GM19240 (cell line): ENCODE results near the gene PAPSS2.

Experiments
- DNase-seq: peaks from one replicate; pipeline ENCODE4 v3.0.0; 2011; ENCODE audit warnings: low spot score; ENCODE audit not compliant: insufficient read length

The PAPSS2 gene

DNA sequence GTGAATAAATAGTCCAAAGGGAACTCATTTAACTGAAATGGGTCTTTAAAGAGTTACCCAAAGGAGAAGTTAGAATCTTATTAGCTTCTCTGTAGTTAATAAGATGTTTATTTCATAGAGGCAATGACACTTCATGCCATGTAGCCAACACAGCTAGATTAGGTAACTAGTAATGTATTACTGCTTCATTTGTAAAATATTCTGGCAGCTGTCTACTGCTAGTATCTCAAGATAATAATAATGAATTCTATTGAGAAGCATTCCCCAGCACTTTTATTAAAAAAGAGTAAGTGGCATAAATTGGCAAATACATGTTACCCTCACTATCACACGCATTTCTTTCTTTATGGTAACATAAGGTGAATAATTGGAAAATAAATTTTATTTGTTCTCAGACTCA lies 10.1 kb downstream of the PAPSS2 start:
- no peak for DNase-seq

DNA sequence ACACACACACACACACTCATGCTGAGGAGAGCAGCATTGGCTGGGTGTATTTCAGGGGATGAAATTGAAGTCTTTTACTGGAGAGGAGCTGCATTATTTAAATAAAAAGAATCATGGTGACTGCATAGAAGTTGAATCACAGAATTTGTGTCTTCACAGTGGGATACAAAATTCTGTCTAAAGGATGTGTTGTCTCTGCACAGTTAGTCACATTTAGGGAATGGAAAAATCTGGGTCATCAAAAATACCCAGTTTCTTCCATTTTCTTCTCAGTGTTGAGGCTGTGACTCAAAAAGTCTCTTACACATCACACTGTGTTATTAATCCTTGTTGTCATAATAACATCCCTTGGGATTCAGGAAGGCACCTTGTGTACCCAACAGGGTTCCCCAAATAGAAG lies 10.9 kb downstream of the PAPSS2 start:
- no peak for DNase-seq

DNA sequence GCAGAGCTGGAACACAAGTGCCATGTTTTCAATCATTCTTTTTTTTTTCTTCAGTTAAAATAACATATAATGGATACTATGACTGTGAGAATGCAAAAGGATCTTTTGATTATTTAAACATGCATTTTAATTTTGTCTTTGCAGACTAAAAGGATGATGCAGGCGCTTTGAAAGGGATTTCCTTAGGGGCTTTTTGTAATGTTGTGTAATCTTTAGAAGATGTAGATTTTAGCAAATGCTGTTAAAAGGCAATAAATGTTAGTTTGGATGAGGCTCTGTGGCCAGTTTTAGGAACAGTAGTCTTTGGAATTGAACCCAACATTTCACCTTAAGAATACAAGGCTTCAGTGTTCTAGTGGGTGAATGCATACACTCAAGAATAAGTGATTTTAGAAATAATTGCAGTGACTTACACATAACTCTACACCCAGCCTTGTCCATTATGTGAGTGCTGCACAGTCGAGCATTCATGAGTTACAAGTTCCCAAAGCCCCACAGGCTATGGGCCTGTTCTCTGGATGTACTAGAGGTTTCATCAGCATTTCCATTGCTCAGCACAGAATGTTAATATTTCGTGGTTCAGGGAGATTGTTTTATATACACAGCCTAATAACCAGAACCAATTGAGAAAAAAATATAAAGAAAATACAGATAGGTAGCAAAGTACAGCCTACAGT lies 11.6 kb downstream of the PAPSS2 start:
- DNase-seq = no peak

DNA sequence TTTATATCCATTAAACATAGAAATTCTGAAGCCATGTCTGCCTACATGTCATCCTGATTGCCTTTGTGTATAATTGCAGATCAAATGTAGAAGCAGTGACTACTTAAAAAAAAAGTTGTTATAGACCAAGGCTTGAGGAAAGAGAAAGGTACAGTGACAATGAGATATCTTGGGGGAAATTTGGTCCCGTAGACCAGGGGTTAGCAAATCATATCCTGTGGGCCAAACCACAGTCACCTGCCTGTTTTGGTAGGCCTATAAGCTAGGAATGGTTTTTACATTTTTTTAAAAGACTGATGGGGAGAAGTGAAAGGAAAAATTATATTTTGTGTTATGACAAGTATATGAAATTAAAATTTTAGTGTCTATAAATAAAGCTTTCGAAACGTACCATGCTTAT lies 12.9 kb downstream of the PAPSS2 start:
- no peak for DNase-seq

DNA sequence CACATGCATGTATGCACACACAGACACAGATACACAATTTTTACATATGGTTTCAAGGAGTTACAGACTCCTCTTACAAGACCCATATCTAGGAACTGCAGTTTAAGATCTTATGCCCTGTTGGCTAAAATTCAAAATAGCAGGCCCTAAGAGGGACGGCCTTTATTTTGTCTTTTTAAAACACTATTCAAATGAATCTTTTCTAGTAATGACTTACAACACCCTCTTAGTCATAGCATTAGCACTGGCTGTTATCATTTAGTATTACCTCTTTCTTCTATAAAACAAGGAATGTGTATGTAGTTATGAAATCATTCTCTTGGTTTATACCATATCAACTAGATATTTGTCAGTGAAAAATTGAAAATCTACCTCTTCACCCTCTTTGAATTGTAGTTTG lies 15.3 kb downstream of the PAPSS2 start:
- no peak for DNase-seq

DNA sequence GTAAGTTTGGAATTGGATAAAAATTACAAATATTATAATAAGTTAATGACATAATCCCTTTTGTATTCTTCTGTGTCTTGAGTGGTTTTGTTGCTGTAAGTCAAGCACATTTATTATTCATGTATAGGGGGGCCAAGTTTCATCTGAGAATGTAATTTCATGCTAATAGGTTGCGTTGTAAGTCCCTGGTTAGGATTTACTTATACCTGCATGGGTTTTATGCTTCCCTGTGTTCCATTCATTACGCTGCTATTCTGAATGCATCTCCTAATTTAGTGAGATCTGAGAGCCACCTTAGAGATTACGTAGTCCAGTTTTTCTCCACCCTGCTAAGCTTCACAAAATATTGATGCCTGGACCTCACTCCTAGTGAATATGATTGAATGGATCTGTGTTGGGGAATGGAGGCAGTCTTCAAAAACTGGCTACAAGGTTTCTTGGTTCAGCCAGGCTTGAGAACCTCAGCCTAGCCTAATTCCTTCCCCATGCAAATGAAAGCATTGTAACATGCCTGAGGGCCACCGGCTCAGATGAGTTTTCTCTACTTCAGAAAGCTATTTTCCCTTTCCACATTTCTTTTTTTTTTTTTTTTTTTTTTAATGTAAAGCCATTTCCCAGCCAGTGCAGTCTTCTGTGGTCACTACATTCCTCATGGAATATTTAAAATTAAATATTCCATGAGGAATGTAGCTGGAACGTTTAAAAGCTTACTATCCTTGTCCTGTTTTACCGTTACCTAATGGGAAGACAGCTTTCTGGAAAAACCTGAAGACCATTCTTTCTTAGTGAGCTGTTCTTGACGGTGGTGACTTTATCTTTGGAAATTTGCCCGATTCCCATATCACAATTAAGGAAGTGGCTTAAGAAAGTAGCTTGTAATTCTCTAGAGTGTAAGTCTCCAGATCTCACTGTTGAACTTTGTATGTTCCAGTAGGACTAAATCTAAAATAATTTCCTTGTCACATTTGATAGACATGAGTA lies 16.0 kb downstream of the PAPSS2 start:
- DNase-seq = no peak

DNA sequence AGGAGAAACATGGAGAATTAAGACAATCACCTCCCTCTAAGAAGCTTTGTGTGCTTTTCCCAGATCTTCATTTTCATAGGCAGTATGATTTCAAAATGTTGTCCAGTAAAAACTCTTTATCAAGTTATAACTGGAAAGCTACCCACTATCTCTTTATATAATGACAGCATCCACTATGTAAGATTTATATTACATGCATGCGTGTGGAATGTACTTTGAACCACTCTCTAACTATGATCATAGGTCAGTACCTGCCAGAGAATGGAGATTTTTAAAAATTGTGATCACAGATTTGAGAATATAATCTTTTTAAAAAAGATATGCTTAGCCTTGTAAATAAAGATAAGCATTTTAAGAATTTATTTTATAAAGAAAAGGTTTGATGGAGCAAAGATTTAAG lies 17.9 kb downstream of the PAPSS2 start:
- DNase-seq = no peak

DNA sequence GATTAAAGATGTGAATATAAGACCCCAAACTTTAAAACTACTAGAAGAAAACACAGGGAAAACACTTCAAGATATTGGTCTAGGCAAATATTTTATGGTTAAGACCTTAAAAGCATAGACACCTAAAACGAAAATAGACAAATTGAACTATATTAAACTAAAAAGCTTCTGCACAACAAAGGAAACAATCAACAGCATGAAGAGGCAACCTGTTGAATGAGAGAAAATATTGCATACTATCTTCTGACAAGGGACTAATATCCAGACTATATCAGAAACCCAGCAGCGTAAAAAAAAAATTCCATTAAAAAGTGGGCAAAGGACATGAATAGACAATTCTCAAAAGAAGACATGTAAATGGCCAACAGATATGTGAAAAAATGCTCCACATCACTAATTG lies 18.6 kb downstream of the PAPSS2 start:
- no peak for DNase-seq

DNA sequence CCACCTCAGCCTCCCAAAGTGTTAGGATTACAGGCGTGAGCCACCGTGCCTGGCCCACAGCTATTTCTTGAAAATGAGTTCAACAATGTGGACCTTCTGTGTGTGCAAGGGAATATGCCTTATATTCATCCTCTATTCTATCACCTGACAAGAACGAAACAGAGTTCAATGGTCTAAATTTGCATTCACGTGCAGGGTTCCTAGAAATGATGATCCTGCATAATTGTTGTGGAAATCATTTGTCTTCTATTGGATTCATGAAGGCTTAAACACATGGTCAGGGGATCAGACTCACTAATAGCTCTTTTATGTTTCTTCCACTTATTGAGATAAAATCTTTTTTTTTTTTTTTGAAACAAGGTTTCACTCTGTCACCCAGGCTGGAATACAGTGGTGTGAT lies 23.7 kb downstream of the PAPSS2 start:
- no peak for DNase-seq

DNA sequence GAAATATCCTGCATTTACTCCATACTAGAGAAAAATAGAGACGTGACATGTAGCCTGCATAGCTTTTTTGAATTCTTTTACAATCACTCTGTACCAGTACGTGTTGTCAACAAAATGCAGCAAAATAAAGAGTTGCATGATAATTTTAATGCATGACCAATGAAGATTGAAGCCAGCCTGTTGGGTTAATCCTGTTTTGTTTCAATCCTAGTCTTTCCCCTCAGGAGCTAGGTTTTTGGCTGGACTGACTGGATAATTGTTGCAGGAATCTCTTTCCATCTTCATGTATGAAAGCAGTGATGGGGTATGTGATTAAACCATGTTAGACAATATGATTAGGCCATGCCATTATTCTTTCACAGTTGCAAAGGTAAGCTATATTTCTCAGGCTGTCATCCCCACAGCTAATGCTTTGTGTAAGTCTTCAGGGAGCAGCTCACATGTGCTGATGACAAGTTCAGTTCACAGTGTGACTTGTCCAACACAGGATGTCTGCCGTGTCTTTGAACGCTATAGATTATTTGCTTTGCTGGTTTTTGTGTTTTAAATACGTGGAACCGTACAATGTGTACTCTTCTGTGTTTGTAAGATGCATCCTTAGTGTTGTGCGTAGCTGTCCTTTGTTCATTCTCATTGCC lies 24.4 kb downstream of the PAPSS2 start:
- DNase-seq = no peak

DNA sequence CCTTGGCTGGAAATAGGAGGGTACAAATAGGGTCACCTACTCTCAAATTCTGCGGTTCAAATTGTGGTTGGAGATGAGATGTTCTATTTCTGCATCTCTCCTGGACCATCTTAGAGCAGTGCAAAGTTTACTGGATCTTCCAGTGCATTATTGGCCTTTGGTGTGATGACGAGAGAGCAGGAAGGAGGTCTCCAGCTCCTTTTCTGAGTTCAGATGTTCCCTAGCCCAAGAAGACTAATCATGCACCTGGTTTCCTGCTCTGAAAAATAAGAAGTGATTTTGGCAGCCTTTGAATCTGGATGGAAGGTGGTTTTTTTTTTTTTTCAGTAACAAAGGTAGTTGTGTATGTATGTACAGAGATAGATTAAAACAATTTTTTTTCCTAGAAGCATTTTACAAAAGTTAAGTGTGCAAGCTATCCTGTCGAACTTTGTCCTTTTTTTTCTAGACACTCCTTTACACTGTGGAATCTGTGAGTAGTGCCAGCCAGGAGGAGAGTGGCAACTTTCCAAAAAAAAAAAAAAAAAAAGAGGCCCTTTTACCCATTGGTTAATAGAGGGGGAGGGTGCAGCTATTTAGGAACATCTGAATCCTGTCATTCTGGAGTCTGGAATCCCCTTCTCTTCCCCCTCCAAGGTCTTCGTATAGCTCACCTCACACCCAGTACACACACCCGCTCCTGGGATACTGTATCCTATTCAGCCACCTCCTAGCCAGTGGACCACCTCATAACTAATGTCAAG lies 26.3 kb downstream of the PAPSS2 start:
- DNase-seq = no peak

DNA sequence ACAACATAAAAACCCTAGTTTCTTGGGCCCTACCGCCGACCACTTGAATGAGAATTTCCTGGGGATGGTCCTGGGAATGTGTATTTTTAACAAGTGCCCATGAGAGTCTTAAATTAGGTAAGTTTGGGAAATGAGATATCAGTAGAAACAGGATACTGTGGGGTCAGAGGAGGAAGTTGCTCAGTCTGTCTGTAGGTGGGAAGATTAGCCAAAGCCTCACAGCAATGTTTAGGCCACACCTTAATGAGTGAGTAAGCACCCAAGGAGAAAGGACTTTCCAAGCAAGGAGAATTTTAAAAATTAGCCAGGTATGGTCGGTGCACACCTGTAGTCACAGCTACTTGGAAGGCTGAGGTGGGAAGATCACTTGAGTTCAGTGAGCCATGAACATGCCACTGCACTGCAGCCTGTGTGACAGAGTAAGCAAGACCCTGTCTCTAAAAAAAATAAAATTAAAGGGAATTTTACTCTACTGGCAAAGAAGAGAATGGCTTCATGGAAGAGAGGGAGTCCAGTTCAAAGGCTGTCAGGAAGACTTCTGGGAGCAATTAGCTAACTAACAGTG lies 31.9 kb downstream of the PAPSS2 start:
- no peak for DNase-seq

DNA sequence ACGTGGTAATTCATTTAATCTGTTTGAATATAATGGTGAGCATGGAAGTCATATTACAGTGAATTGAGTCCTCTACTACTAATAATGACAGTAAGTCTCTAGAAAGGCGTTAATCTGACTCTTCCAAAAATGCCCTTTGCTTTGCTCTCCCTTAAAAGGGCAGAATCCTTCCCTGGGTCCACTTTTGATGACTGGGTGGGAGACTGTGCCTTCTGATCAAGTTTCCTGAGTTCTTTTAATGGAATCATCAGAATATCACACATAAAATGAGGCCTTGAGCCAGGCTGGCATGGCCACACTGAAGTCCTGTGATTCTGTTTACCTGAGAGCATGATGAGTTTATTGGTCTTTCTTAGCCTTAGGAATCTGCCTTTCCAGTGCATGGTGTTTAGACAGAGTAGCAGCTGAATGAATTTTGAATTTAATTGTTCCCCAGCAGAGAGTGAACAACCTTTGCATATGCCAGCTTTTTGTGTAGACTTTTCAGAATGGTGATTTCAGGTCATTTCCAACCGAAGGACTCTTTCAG lies 33.3 kb downstream of the PAPSS2 start:
- no peak for DNase-seq

DNA sequence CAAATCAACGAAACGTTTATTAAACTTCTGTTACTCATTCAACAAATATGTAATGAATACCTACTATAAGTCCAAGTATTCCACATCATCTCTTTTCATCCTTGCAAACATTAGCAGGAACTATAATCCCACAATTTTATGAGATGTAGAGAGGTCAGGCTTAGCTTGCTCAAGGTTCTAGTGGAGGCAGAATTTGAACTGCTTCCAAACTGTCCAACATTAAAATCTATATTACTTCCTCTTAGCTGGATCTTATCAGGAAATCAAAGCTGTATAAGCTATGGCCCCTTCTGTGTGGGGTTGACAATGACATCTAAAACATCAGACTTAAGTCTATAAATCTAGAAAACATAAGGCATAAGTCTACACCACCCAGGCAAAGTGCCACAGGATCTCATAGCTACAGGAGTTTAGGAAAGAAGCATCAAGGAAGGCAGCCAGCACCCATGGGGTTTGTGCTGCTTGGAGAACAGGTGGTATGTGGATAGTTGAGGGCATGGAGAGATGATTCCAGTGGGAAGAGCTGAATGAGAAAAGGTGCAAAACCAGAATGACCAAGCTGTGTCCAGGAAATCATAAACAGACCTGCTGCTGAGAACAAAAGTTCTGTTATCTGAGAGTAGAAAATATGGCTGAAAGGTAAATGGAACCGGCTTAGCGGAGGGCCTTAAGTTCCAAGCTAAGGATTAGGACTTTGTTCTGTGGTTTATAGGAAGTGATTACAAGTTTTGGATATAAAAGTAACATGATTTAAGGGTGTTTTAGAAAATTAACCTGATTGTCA lies 34.5 kb downstream of the PAPSS2 start:
- no peak for DNase-seq

DNA sequence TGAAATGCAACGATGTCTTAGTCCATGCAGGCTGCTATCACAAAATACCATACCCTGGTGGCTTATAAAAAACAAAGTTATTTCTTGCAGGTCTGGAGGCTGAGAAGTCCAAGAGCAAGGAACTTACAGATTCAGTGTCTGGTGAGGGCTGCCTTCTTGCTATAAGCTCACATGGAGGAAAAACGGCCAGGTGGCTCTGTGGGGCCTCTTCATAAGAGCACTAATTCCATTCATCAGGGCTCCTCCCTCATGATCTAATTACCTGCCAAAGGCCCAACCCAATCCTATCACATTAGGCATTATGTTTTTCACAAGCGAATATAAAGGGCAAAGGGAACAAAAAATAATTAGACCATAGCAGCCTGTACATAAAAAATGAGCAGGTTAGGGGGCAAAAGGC lies 35.4 kb downstream of the PAPSS2 start:
- DNase-seq = no peak

DNA sequence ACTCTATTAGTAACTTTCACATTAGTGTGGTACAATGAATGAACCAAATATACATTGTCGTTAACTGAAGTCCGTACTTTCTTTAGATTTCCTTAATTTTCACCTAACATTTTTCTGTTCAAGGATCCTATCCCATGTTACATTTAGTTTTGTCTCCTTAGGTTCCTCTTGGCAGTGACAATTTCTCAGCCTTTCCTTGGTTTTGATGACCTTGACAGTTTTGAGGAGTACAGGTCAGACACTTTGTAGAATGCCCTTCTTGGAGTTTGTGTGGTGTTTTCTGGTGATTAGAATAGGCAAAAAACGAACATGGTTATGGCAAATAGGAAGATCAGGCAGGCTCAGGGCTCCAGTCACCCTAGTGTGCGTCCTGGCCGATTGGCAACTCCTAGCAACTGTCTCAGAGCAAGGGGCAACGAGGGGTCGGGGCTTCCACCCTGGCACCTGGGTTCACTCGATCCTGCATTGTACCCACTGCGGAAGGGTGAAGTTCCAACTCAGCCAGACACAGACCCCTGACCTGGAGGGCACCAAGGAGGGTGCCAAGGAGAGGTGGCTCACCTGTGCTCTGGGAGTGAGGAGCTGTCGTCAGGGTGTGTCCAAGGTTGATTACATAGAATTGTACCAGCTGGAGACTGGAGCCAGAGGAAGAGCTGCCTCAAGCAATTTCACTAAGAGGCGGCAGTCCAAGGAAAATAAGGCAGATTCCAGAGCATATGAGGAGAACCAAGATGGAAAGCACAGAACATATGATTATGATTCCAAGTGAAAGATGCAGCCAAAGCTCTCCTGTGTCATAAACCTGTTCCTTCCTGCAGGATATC lies 37.5 kb downstream of the PAPSS2 start:
- DNase-seq = no peak

DNA sequence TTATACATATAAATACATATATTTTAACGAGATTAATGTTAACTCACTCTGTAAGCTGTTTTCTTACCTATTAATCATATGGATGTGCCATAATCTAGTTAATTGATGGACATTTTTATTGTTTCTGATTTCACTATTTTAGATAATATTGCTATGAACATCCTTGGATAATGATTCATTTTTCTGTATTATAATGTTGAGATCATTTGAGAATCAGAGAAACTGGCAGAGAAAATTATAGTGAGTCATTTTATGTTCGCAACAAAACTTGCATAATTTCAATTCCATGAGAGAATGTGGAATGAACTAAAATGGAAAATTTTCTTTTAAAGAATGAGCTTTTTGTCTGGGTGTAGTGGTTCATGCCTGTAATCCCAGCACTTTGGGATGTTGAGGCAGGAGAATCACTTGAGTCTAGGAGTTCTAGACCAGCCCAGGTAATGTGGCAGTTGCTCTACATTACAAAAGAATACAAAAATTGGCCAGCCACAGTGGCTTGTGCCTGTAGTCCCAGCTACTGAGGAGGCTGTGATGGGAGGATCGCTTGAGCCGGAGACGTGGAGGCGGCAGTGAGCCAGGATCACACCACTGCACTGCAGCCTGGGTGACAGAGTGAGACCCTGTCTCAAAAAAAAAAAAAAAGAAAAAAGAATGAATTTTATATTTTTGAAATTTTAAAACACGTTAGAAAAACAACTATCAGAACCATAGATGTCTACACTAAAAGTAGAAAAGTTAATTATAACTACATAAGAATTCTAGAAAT lies 40.5 kb downstream of the PAPSS2 start:
- DNase-seq = no peak

DNA sequence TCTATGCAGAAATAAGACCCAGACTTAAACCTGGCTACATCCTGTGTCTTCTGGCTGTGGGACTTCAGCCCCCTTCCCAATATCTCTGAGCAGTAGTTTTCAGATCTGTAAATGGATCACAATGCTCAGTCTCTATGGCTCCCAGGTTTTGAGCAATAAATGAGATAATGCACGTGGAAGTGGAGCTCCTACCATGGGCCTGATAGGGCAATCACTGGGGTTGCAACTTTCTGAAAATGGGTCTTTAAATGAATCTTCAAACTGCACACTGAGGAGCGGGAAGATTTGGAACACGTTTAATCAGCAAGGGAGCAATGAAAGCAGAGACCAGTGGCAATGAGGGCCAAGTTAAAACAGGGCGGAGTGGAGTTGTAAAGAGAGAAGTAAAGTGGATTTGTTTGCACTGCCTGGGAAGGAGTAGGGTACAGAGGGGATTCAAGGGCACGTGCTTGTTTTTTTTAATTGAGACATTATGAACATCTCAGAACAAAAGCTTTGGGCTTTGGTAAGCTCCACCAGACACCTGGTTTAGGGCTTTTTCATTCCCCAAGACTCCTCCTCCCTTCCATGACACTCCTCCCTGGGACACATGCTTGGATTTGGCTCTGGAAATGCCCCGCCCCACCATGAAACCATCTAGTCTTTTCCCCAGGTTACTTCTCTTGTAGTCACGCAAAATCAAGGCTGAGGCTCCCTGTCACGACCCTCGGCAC lies 42.7 kb downstream of the PAPSS2 start:
- DNase-seq = no peak
